GM04503 (cell line): ENCODE results near the gene ACTG1.

ENCODE experiments used
- DNase-seq: peaks from one replicate; pipeline ENCODE4 v3.0.0-alpha.2; 2012; ENCODE audit warnings: low read depth

Gene ACTG1

GRCh38 chr17:81481073-81481799 is 31.4 kb downstream of the ACTG1 start:
- DNase-seq, result no peak

DNA sequence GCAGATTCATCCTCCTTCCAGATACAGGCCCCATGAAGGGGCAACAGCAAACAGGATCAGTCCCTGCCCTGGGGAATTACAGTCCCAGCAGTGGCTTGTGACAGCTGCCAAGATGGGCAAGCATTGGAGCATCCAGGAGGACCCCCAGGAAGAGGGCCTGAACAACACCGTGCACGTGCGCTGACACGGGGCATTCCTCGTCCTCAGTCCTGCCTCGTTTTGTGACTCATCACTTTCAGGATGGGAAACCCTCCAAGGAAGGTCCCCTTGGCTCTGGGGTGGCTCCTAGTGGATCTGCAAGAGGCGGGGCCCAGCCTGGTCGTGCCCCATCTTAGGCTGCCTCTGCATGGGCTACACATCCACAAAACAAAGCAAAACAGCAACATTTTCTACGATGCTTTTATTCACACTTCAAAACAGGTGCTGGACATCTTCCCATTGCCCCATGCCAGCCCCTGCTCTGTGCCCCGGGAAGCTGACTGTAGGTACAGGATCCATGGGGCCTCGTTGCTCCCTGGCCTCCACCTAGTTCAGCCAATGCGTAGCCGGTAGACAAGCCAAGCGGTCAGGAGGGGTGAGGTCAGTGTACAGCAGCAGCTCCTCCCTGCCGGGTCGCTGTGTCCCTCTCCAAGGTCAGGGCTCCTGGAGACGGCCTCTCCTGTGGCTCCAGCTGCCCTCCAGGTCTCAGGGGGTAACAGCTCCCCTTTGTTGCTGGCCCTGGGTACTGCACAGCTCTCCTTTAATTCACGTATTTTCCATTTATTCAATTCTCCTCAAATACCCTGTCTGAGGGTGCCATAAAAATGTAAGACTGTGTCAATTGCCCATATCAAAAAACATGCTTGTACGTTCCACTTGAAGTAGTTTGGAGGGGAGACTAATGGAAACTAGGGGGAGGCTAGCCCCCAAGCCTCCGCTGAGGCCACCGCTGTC is 32.2 kb downstream of the ACTG1 start:
- peak; percentile 46 for DNase-seq

DNA sequence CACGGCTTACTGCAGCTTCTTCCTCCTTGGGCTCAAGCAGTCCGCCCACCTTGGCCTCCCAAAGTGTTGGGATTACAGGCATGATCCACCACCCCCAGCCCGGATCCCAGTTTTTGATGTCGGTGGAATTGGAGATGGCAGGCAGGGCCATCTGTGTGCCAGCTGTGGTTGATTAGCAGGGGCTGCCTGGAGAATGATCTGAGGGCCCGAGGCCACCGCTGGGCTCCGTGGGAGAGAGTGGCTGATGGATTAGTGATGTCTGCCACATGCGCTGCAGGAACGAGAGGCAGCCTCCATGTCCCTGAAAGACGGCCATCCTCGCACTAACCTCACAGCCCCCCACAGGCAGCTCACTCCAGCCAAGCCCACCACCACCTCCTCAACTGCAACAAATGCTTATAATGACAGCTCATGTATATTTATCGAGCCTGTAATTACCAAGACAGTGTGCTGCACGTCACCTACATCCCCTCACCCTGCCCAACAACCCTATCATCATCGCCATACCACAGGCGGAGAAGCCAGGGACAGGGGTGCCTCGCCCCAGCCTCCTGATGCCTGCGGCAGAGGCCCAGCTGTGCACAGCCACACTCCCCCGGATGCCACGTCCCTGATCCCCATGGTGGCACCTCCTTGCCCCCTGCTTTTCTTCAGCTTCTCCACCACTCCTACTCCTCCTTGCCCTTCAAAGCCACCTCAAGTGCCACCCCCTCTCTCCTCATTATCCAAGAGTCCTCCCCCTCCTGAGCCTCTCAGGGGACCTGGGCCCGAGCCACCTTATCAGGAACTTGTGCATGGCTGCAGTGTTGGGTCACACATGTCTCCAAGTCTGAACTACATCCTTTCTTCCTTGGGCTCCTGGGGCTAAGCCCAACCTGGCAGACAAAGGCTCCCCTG is 33.2 kb downstream of the ACTG1 start:
- no peak for DNase-seq

DNA sequence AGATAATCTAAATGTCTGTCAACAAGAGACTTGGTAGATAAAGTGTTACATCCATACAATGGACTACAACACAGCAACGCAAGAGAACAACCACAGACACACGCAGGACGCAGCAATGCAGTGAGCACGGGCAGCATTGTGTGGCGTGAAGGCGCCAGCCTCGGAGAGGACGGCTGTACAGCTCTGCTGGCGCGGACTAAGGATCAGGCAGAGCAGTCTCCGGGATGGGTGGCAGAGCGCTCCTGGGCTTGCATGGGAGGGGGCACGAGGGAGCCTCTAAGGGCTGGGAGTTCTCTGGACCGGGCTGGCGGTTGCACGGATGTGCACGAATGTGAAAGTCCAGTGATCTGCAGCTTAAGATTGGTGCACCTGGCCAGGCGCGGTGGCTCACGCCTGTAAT is 34.5 kb downstream of the ACTG1 start:
- DNase-seq, result no peak

DNA sequence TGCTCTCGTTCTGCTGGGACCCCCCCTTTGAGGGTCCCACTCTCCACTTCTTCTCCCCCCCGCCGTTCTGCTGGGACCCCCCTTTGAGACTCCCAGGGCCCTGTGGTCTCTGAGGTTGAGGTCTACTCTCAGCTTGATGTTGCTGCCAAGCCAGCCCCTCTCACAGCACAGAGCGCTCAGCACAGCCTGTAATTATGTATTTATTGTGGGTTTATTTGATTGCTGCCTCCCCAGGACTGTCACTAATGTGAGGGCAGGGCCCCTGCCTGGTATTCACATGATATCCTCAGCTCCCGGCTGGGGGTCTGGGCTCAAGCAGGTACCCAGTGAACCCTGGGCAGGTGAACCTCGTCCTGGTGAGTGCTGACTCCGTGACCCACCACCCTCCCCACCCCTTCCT is 35.4 kb downstream of the ACTG1 start:
- no peak for DNase-seq

GRCh38 chr17:81476635-81477034 is 36.0 kb downstream of the ACTG1 start:
- DNase-seq, result no peak

GRCh38 chr17:81476097-81476496 is 36.5 kb downstream of the ACTG1 start:
- DNase-seq, result no peak

GRCh38 chr17:81474958-81475357 is 37.6 kb downstream of the ACTG1 start:
- no peak for DNase-seq

DNA sequence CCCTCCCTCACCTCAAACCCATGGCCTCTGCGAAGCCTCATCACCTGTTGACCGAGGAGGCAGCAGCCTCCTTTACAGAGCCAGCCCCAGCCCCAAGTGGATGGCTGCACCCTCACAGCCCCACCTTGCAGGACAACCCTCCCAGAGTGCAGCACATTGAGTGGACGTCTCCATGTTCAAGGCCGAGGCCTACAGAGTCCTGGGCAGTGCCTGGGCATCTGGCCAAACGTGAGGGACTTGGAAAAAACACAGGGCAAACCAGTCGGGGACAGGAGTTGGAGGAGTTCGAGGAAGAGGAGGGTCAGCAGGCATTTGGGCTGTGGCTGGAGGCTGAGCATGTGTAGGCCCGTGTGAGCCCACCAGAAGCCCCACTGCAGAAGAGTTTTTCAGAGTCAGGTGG is 39.6 kb downstream of the ACTG1 start:
- DNase-seq, result no peak

DNA sequence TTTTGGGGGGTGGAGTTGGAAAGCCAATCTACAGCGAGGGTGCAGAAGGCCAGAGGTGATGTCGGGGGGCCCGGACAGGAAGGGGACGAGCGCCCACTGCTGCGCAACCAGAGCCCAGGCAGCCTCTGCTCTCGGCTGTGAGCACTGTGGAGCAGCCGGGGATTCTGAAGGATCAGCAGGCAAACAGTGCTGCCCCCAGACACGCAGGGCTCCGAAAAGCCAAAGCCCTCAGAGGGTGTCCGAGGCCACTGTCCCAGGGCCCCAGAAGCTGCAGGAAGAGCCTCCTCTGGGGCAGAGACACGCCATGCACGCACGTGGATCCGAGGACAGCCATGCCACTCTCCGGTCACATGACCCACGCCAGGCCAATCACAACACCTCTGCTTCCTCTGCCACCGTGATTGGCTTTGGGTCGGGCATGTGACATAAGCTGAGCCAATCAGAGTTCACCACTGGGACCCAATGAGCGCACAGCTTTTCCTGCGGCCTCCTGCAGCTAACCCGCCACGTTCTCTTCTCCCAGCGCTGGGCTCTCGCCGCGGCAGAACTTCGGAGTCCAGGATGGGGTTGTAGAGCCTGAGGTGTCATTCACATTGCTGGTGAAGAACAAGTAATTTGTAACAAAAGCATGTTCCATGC is 40.7 kb downstream of the ACTG1 start:
- DNase-seq, result peak; percentile 80

DNA sequence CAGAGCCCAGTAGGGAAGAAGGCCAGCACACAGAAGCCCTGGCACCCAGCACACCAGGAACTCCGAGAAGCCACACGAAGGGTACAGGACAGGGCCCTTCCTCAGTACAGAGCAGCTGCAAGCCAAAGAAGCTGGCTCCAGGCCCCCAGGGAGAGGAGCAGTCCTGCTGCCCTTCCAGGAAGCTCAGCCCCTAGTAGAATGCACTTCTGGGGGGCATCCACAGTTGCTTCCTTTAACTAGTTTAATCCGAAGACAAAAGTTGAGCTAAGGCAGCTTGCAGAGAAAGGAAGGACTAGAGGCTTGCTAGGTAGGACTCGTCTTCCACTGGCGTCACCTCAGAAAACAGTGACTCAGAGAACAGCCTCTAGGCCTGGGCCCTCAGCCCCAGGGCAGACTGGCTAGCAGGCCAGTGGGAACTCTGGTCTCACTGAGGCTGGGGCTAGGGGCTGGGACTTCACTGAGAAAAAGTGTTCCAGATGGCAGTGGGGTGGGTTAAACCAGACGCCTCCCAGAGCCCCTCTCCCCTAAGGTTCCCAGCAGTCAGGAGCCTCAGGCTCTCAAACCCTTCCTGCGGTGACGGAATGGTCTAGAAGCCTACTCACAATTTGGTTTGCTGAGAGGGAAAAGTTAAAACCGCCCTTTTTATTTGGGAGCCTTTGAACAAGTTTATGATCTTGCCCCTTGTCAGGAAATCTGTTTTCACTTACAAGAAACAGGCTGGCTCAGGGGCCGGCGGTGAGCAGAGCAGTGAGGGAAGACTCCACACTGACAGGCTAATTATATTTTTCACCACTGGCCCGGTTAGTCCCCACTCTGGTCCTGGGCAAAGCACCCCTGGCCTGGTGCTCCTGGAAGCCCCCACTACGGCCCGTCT is 41.4 kb downstream of the ACTG1 start:
- DNase-seq, result no peak

DNA sequence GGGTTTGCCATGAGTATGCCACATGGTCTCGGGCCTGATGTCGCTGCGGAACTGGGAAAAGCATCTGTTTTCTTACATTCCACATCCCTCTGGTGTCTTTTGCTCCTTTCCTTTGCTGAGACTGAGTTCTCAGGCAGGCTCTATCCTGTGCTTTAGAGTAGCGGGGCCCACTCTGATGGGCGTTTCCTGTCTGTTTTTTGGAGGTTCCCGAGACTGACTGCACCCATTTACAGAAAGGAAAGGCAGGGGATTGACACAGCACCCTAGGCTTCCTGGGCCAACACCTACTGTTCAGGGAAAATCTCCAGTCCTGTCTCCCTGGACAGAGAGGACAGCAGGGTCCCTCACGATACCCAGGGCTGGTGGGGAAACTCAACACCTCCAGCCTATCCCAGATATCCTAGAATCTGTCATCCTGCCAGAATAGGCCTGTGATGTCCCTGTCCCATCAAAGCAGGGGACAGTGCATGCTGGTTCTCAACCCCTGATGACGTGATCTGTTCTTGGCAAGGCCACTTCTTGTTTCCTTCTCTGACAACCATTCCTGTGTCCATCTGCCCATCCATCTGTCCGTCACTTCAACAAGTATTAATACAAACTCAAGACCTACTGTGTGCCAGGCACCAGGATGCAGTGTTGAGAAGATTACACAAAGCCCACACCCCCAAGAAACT is 42.2 kb downstream of the ACTG1 start:
- DNase-seq, result no peak

DNA sequence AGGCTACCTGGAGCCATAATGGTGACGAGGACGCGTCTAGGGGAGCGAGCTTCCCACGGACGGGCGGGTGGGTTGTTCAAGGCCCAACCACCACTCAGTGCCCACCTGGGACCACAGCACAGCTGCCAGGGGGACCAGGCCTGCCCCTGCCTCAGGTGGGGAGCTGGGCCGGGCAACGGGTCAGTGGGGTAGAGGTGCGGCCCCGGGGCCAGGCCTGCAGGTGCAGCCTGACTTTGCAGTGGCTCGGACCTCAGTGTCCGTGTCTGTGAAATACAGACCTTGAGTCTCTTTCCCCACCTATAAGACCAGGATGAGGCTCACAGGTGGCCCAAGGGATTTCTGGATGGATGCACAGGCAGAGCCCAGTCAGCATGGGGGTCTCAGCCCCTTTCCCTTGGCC is 43.3 kb downstream of the ACTG1 start:
- DNase-seq, result no peak

DNA sequence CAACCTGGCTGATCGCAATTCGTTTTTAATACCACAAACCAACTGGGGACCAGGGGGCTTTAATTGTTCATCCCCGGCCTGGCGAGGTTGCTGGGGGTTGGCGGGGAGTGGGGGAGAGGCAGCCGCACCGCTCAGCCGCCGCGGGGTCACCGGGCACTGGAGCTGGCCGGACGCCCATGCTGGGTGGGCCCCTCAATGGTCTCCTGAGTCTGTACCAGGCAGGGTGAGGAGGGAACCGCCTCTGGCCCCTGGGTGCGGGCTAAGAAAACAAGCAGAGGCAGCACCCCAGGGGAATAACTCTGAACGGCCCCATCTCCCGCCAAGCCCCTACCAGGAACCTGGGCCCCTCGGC is 43.9 kb downstream of the ACTG1 start:
- DNase-seq, result no peak

DNA sequence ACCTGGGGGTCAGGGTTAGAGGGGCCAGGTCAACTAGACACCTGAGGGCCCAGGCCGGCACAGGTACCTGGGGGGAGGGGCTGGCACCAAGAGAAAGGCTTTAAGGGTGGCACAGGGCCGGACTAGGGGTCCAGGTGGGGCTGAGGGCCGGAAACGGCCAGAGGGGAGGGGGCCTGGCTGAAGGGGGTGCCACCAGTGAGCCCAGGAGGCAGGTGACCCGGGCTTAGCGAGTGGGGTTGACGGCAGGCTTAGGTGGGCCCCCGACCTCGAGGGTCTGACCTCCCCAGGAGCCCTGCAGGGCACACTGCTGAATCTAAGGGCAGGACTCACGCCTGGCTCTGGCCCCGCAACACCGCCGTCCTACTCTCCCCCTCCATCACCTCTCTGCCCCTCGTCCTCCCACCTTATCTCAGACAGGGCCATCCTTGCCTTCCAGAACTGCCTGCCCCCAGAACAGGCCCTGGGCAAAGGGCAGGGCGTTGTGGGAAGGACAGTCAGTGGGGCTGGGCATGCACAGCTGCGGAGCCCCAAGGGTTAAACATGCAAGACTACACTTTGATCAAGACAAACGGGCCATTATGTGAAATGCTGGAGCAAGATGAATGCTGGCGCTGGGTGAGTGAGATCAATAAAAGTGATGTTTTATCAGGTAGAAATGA is 44.4 kb downstream of the ACTG1 start:
- DNase-seq, result no peak

GRCh38 chr17:81466564-81467472 is 45.8 kb downstream of the ACTG1 start:
- DNase-seq, result no peak

DNA sequence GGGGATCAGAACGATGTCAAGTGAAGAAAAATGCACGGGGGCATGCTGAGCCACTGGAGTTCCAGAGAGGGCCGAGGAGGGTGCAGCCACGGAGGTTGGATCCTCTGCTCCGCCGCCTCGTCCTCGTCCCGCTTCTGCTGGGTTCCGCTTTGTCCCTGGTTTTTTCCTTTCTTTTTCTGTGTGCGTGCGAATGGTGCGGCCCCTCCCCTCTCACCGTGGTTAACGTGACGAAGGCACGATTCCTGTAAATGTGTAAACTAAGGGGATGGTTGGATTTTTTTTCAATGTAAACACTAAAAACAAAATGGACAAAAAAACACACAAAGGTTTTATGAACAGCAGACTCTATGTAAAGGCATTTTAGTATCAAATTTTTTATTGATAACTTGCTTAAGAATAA is 46.7 kb downstream of the ACTG1 start:
- no peak for DNase-seq

- DNase-seq, result no peak
These were observed 48.0 kb downstream of the ACTG1 start for GRCh38 chr17:81464586-81464985.

DNA sequence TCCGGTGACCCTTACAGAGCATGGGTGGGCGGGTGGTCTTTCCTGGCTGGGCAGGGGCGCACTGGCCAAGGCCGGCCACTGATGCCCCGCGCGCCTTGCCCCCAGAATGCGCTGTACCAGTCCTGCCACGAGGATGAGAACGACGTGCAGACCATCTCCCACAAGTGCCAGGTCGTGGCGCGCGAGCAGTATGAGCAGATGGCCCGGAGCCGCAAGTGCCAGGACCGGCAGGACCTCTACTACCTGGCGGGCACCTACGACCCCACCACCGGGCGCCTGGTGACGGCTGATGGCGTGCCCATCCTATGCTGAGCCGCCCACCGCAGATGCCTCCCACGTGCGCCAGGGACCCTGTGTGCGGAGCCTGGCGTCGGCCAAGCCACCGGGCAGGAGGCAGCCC is 49.1 kb downstream of the ACTG1 start:
- DNase-seq, result no peak
